Activated CD4-positive, CD25-positive, alpha-beta regulatory T cell (primary cell): ENCODE data around the gene MEG3.
"Not testable (repeated sequence)": the region's sequence is repeated elsewhere in the genome, so short reads cannot be mapped to it uniquely, and the experiment has no call there.

Experiments
- DNase-seq, 4 experiments: peaks; one replicate each; lab custom pipeline; 2025; lab: John Stamatoyannopoulos, UW

MEG3 gene

GRCh38 chr14:100788942-100789341 lies 37.0 kb upstream of the MEG3 start:
- DNase-seq = no peak

DNA sequence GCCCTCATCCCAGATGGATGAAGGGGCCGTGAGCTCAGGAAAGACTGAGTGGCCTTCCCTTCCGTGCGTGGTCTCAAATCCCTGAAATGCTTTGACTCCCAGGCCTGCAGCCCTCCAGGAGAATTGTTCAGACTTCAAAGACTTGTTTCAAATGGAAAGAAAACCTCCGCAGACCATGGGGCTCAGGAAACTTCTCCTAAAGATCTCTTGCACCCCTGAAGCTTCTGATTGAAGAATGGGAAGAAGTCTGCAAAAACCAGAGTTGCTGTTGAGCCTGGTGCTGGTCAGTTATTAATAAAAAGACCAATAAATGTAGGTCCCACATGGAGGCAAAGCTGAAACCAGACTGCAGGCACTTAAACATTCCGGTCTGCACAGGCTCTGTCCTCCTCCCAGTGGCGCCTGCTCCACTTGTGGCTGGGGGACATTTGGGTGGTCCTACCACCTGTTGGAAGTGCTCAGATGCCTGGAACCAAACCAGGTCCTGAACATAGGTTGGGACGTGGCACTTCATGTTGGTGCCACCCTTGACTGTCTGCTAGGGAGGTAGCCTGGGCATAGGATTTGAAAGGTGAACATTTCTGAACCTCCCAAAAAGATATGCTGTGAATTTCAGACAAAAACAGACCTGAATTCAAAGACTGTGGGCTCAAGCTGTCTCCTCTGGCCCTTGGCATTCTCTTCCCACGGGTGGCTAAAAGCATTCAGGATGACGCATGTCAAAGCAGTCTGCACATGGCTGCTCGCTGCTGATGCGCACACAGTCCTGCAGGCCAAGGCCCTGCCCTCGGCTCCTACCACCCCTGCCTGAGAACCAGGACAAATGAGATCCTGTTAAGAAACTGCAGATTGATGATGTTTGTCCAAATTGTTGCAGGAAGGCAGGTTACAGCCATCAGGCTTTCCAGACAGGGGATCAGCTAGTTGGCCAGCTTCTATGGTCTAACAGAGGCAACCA lies 36.2 kb upstream of the MEG3 start:
- no peak for DNase-seq

DNA sequence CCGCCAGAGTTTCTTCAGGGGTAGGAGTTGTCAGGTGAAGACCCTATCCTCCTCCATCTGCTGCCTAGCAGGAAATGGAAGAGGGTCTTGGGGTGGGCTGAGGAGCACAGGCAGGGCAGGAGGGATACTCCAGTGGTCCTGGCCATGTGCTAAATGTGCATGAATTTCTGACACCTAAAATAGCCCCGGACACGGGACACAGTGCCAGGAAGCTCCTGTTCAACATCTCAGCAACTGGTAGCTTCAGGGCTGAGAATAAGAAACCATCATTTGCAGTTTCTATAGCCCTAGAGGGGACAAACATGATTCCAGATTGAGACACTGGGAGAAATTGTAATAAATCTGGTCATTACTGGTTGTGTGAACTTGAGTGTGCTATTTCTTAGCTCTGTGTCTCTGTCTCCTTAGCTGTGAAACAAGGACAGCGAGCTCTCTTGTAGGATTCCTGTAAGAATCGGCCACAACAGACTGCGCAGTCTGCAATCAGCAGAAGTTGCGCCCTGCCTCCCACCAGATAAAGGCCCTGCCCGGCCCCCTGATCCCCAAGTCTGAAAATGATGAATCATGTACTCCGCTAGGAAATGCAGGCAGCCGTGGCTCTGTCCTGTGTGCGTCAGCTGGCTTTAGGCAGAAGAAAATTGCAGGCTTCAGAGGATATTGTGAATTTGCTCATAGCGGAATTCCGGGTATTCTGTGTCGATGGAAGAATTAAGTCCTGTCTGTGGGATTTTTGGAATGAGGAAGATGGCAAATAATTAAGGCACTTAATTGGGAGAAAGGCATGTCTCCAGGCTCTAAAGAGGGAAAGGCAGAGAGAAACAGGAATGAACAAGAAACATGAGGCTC lies 35.2 kb upstream of the MEG3 start:
- no peak for DNase-seq

DNA sequence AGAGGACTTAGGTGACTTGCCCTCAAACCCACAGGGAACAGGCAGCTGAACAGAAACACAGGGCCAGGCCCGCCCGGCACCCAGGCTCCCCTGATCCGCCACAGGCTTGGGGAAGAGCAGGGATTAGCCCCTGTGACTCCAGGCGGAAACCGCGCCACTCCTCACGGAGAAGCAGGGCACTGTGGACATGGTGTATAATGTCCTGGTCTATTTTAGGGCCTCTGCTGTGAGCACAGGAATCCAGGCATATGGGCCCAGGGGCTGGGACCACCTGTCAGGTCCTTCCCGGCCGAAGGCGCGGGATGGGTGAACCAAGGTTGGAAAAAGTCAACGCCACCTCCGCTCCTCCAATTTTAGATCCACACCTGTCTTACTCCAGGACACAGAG lies 34.6 kb upstream of the MEG3 start:
- DNase-seq = no peak

GRCh38 chr14:100791995-100792394 lies 33.9 kb upstream of the MEG3 start:
- no peak for DNase-seq

DNA sequence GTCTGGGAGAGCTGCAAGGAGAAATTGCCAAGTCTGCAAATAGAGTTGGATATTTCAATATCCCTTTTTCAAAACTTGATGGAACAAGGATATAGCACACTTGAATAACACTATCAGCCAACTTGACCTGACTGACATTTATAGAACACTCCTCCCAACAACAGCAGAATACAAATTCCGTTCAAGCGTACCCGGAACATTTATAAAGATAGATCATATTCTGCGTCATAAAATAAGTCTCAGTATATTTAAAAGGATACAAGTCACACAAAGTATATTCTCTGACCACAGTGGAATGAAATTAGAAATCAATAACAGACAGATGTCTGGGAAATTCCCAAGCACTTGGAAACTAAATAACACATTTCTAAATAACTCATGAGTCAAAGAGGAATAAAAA lies 29.0 kb upstream of the MEG3 start:
- no peak for DNase-seq

- DNase-seq = no peak
These were observed 25.9 kb upstream of the MEG3 start for GRCh38 chr14:100800041-100800440.

- DNase-seq = not testable (repeated sequence)
These were observed 24.5 kb upstream of the MEG3 start for GRCh38 chr14:100801433-100801832.

DNA sequence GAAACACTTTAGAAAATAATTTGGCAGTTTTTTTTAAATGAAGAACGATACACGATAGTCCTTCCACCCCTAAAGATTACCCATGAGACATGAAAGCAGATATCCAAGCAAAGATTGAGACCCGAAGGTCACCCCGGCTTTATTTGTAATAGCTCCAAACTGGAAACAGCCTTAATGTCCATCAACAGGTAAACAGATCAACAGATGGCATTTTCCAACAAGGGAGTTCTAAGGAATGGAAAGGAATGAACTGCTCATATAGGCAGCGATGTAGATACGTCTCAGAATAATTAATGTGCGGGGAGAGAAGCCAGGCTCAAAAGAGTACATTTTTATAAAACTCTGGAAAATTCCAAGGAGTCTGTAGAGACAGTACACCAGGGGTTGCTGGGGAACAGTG lies 23.7 kb upstream of the MEG3 start:
- no peak for DNase-seq

DNA sequence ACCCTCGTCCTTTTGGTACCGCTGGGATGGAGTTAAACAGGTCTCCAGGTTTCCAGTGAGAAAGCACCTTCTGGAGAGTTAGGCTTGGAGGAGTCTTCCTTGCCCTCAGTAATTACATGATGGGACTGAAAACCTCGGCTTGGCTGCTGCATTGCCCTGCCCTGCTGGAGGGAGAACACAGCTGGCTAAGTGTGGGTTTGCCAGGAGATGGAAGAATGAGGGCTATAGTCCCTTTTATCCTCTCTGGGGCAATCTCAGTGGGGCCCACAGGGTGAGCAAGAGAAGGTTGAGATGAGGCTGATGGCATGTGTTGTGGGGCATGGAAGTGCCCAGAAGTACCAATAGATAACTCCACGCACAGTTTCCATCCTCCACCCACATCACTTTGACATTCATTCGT lies 23.2 kb upstream of the MEG3 start:
- DNase-seq = no peak

- DNase-seq = no peak
These were observed 22.7 kb upstream of the MEG3 start for GRCh38 chr14:100803226-100803625.

GRCh38 chr14:100803676-100804075 lies 22.2 kb upstream of the MEG3 start:
- DNase-seq = no peak

GRCh38 chr14:100804138-100804537 lies 21.8 kb upstream of the MEG3 start:
- DNase-seq = no peak

DNA sequence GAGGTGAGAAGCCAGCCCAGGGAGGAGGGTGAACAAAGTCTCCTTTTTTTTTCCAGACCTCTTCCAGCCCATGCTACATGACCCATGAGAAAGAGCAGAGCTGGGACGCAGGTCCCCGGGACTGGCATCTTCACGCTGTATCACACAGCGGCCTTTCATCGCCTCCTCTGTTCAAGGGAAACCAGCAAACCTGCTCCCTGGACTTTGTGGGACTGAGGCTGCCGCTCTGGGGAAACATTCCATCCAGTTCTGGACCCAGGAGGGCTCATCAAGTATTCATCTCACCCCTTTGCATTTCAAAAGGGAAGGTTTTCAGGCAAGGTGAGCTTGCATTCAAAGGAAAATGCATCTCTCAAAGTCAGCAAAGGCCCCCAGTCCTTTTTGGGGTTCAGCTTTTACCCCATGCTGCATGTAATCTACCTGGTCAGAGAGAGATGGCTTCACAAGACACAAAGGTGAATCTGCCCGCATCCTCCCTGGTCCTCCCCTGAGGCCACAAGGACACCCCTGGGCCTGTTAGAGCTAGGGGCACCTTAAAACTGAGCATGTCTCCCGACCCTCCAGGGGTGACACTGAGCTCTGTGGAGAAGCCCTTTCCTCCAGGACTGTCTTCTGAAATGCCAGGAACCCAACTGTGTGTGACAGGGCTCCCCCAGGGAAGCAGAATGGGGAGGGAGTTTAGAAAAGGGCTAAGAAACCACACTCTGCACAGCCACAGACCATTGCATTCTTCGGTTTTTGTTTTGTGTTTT lies 21.2 kb upstream of the MEG3 start:
- DNase-seq = no peak

- no peak for DNase-seq
These were observed 19.5 kb upstream of the MEG3 start for GRCh38 chr14:100806386-100806785.

GRCh38 chr14:100807496-100807895 lies 18.4 kb upstream of the MEG3 start:
- DNase-seq = no peak

- no peak for DNase-seq
These were observed 17.8 kb upstream of the MEG3 start for GRCh38 chr14:100807979-100808734.

- DNase-seq = no peak
These were observed 15.5 kb upstream of the MEG3 start for GRCh38 chr14:100810435-100810834.

DNA sequence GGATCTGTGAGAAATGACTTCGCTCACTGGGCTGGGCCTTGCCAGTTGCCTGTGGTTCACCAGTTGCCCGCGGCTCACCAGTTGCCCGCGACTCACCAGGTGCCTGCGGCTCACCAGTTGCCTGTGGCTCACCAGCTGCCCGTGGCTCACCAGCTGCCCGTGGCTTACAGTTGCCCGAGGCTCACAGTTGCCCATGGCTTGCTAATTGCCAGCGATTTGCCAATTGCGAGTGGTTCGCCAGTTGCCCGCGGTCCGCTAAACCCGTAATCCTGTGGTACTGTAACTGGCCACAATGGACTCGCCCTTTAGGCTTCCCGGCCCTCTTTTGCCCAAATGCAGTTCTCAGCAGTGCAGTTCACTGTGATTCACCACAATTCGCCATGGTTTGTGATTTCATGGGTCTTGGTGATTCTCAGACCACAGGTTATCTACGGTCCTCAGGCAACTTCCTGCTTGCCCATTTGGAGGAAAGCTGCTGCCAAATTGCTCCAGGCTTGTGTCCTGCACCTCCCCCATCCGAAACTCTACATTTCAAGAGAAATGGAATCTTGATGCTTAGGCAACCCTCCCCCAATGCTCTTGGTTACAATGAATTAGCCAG lies 15.0 kb upstream of the MEG3 start:
- DNase-seq = no peak

DNA sequence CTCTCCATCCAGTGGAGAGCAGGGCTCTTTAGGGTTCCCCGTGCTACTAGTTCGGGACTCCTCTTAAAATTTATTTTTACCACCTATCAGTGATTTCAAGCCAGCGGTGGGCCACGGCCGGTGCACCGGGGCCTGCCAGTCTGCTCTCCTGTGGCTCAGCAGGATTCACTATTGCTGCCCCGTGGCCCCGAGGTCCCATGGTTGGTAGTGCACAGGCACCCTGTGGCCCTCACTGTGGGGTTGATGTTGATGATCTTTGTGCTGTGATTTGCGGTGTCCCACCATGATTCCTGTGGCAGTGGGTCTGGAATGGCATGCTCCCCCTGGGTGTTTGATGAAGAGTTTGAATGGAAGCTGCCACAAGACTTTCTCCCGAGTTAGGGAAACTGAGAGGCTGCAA lies 12.6 kb upstream of the MEG3 start:
- DNase-seq = no peak
